SU-DHL-6 (cell line): ENCODE data around the gene OR52D1.

Experiments used
- EZH2phosphoT487 ChIP-seq: fragments of 200-600 bp; sonication (generic), shearing (Covaris generic); conservative IDR thresholded peaks from 2 replicates; pipeline ENCODE4 v1.6.1; 2018; ENCODE audit warnings: mild to moderate bottlenecking, antibody characterized with exemption, low read length, moderate library complexity, mixed read lengths
- TF ChIP-seq, protein P1 (sequence below): fragments of 200-600 bp; sonication (generic); IDR thresholded peaks from one replicate; pipeline ENCODE4 v1.5.1; 2017; ENCODE audit warnings: antibody characterized with exemption, mild to moderate bottlenecking, low read length, moderate library complexity; ENCODE audit not compliant: insufficient read depth, poor library complexity, severe bottlenecking

DNA sequence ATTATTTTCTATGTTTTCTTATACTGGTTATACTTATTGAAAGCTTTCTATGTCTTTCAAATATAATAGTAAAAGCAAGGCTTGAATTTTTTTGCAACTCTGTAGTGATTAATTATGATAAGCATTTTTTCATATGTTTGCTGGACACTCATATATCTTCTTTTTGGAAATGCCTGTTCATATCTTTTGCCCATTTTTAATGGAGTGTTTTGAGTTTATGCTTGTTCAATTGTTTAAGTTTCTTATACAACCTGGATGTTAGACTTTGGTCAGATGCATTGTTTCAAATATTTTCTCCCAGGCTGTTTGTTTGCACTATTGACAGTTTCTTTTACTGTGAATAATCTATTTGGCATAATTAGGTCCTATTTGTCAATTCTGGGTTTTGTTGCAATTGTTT is 48.0 kb downstream of the OR52D1 start:
- TF ChIP-seq, protein P1, sequence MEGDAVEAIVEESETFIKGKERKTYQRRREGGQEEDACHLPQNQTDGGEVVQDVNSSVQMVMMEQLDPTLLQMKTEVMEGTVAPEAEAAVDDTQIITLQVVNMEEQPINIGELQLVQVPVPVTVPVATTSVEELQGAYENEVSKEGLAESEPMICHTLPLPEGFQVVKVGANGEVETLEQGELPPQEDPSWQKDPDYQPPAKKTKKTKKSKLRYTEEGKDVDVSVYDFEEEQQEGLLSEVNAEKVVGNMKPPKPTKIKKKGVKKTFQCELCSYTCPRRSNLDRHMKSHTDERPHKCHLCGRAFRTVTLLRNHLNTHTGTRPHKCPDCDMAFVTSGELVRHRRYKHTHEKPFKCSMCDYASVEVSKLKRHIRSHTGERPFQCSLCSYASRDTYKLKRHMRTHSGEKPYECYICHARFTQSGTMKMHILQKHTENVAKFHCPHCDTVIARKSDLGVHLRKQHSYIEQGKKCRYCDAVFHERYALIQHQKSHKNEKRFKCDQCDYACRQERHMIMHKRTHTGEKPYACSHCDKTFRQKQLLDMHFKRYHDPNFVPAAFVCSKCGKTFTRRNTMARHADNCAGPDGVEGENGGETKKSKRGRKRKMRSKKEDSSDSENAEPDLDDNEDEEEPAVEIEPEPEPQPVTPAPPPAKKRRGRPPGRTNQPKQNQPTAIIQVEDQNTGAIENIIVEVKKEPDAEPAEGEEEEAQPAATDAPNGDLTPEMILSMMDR = no peak
- no peak for TF ChIP-seq EZH2phosphoT487
